Body of pancreas (tissue), 4 donors: Measurements from ENCODE around the gene ACTL6A. TPM values are rescaled to one million over a fixed set of nuclear protein-coding genes. Genes with fewer than 3 reads are reported as not detected.

Experiments used
- ATAC-seq: fragments of 150-250 bp; one replicate; pipeline ENCODE4 v1.9.1; 2016
- DNase-seq, 4 donors: peaks; one replicate each; pipeline ENCODE4 v3.0.0-alpha.2; 2019
- H3K27ac ChIP-seq, 4 donors: fragments of 200-600 bp; sonication (generic); 1 replicate in 3 of 4; 2 replicates in 1 of 4; pipeline versions ENCODE4 v1.5.1 to v1.6.1; 2016 to 2019; ENCODE audit warnings: mild to moderate bottlenecking in 1 of 4, mixed read lengths in 1 of 4, moderate library complexity in 1 of 4
- H3K27me3 ChIP-seq, 2 donors: fragments of 200-600 bp; sonication (generic); one replicate each; pipeline ENCODE4 v1.6.0; 2016; ENCODE audit warnings: mild to moderate bottlenecking in 1 of 2
- H3K36me3 ChIP-seq, 2 donors: fragments of 200-600 bp; sonication (generic); replicated peaks in 1 of 2; 2 replicates each; pipeline ENCODE4 v1.5.1; 2016; ENCODE audit warnings: low read depth in 2 of 2; ENCODE audit not compliant: insufficient read depth in 1 of 2
- H3K4me1 ChIP-seq: fragments of 200-600 bp; sonication (generic); one replicate; pipeline ENCODE4 v1.6.0; 2016
- H3K4me3 ChIP-seq, 2 donors: fragments of 200-600 bp; sonication (generic); 1 replicate in 1 of 2; 2 replicates in 1 of 2; pipeline ENCODE4 v1.5.1; 2016 to 2019
- H3K9me3 ChIP-seq, 3 donors: fragments of 200-600 bp; sonication (generic); 1 replicate in 2 of 3; 2 replicates in 1 of 3; pipeline ENCODE4 v1.5.1; 2016
- CTCF ChIP-seq, 7 experiments: fragments of 450-650 bp in 4 of 7; fragments of 200-600 bp in 3 of 7; sonication (generic) in 3 of 7; IDR thresholded peaks; one replicate each; pipeline ENCODE4 v1.5.1; 2016 to 2019; ENCODE audit warnings: antibody characterized with exemption in 7 of 7
- POLR2A ChIP-seq, 3 donors: fragments of 450-650 bp; IDR thresholded peaks; one replicate each; pipeline ENCODE4 v1.6.1; 2016; ENCODE audit warnings: antibody characterized with exemption in 3 of 3, mild to moderate bottlenecking in 2 of 3
- WGBS, 2 donors: methylation state at CpG; one replicate each; pipeline ENCODE4 v1.1.5; 2017; 5-methylcytosine and 5-hydroxymethylcytosine counted together
- intact Hi-C: fragments of 100-400 bp; cut with DNase I; formaldehyde crosslinking; loops from one replicate; pipeline ENCODE4 v1.15.1; 2023
- total RNA-seq, 2 donors: library from RNA; depleted of rRNA; stranded (reverse); fragments of >200 nt; gene quantifications; one replicate each; pipeline ENCODE4 v1.1.0, GENCODE V29; 2016

The ACTL6A gene
- total RNA-seq, 2 donors from 2014 or later = 23.1 to 25.2 TPM

DNA sequence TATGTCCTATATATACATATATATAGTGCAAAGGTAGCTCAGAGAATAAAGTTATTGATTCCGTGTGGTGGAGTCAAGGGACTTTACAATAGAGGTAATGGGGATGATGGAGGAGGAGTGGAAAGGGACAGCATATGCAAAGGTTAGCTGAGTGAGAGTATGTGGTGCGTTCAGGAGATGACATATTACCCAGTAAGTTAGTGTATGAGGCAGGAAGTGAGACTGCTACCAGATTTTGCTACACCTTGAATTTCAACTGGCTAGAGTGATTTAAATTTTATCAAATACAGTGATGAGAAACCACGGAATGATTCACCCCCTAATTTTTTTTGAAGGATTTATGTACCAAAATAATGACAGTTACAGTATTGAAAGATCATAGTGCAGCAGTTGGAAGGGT lies 2.8 kb downstream of the ACTL6A start:
- WGBS, 2 donors = 79 to 80% methylated on average over 3 of the region's 3 CpGs
- ATAC-seq (no peak), DNase-seq (no peak)
- Histone ChIP-seq H3K9me3 (no peaks in the 10 kb centered on the region), H3K4me3 (no peak overlapping the region), H3K27ac (no peak overlapping the region), H3K4me1 (peaks cover 9% of the 10 kb centered on the region), H3K36me3 (peaks cover 0 to 3% of the 10 kb centered on the region in 2 donors), H3K27me3 (no peaks in the 10 kb centered on the region)
- no peak for TF ChIP-seq CTCF (IDR thresholded peaks at IDR 0.05)
- TF ChIP-seq POLR2A (IDR thresholded peaks at IDR 0.05) = no peak
- intact Hi-C loops = no loop called here

DNA sequence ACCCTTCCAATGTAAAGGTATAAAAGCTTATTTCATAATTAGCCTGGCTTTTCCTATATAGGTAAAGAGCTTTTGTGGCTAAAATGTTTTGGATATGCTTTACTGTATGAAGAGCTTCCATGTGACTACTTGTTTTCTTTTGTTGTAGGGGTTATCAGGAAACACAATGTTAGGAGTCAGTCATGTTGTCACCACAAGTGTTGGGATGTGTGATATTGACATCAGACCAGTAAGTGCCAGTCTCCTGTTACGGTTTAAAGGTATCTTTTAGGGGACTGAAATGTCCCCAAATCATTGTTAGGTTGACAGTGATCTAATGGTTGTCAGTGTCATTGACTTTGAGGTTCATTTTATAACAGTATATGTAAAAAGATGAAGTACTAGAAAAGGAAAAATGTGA lies 18.3 kb downstream of the ACTL6A start:
- WGBS, 2 donors = 93 to 95% methylated on average over 1 of the region's 1 CpG
- Histone ChIP-seq H3K4me1 (no peaks in the 10 kb centered on the region), H3K27me3 (no peaks in the 10 kb centered on the region), H3K36me3 (peaks cover 0 to 22% of the 10 kb centered on the region in 2 donors), H3K27ac (no peak overlapping the region), H3K9me3 (no peaks in the 10 kb centered on the region), H3K4me3 (no peak overlapping the region)
- intact Hi-C loops = no loop called here
- no peak for ATAC-seq
- DNase-seq = no peak
- TF ChIP-seq CTCF (IDR thresholded peaks at IDR 0.05) (no peak), POLR2A (IDR thresholded peaks at IDR 0.05) (no peak)

DNA sequence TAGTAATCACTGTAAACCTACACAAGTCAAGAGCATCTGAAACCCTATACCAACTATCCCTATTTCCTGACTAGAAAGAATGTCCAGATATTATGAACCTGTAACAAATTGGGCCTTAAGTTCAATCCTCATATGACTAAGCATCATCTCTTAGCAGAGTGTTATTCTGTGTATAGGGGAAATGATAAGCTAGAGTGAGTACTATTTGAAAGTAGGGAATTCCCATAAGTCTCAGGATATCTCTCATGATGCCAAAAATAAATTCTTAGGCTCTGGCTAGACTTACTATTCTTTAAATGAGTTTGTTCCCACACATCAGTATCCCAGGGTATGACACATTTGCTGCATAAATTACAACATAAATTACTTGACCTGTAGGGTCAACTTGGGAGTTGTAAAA lies 26.4 kb downstream of the ACTL6A start:
- ATAC-seq = no peak
- DNase-seq = no peak
- Histone ChIP-seq H3K4me3 (no peak overlapping the region), H3K9me3 (no peaks in the 10 kb centered on the region), H3K36me3 (peaks cover 0 to 51% of the 10 kb centered on the region in 2 donors), H3K4me1 (no peaks in the 10 kb centered on the region), H3K27me3 (no peaks in the 10 kb centered on the region), H3K27ac (no peak overlapping the region)
- intact Hi-C loops = no loop called here
- TF ChIP-seq CTCF (IDR thresholded peaks at IDR 0.05) (no peak), POLR2A (IDR thresholded peaks at IDR 0.05) (no peak)

GRCh38 chr3:179590669-179591068 lies 27.9 kb downstream of the ACTL6A start:
- no peaks in the 10 kb centered on the region for H3K9me3 ChIP-seq
- H3K27me3 ChIP-seq = no peaks in the 10 kb centered on the region
- H3K4me3 ChIP-seq = no peak overlapping the region
- intact Hi-C loops = loop anchor here (10.0 kb wide), 1 partner anchor 236 kb away; no protein-coding TSS in a partner anchor
- ATAC-seq (no peak), DNase-seq (no peak)
- H3K4me1 ChIP-seq = no peaks in the 10 kb centered on the region
- TF ChIP-seq CTCF (IDR thresholded peaks at IDR 0.05) = no peak
- no peak for TF ChIP-seq POLR2A (IDR thresholded peaks at IDR 0.05)
- 75 to 79% methylated on average over 2 of the region's 2 CpGs for WGBS, 2 donors
- peaks cover 0 to 52% of the 10 kb centered on the region in 2 donors for H3K36me3 ChIP-seq
- H3K27ac ChIP-seq = no peak overlapping the region

GRCh38 chr3:179591313-179591712 lies 28.6 kb downstream of the ACTL6A start:
- TF ChIP-seq CTCF (IDR thresholded peaks at IDR 0.05) (no peak), POLR2A (IDR thresholded peaks at IDR 0.05) (no peak)
- Histone ChIP-seq H3K9me3 (no peaks in the 10 kb centered on the region), H3K27me3 (no peaks in the 10 kb centered on the region), H3K36me3 (peaks cover 0 to 50% of the 10 kb centered on the region in 2 donors), H3K4me1 (no peaks in the 10 kb centered on the region), H3K27ac (no peak overlapping the region), H3K4me3 (no peak overlapping the region)
- ATAC-seq (no peak), DNase-seq (no peak)
- WGBS, 2 donors = 90 to 96% methylated on average over 1 of the region's 1 CpG
- intact Hi-C loops = loop anchor here (10.0 kb wide), 1 partner anchor 237 kb away; no protein-coding TSS in a partner anchor
